HG03460 (cell line): ENCODE measurements around the gene PCDHA6.
"Not testable (repeated sequence)": the region's sequence is repeated elsewhere in the genome, so short reads cannot be mapped to it uniquely, and the experiment has no call there.

ENCODE experiments used
- ATAC-seq: cut with Tn5 transposase; IDR thresholded peaks from one replicate; pipeline ENCODE4 v1.9.1; 2021; ENCODE audit not compliant: unreplicated experiment

The PCDHA6 gene

GRCh38 chr5:140857177-140857986, 29.6 kb downstream of the PCDHA6 start:
- ATAC-seq, result no peak

GRCh38 chr5:140857987-140858240, 30.2 kb downstream of the PCDHA6 start:
- ATAC-seq, result no peak

- no peak for ATAC-seq
Measured at GRCh38 chr5:140862441-140863295, 34.9 kb downstream of the PCDHA6 start.

- ATAC-seq, result no peak
Measured at GRCh38 chr5:140868721-140869554, 41.2 kb downstream of the PCDHA6 start, which contains the start of gene PCDHA11. Gene PCDHA11, plus strand, starts transcription at chr5:140868957. Its CDS starts 147 bp downstream, at chr5:140869104.

GRCh38 chr5:140869555-140869886, 41.8 kb downstream of the PCDHA6 start:
- no peak for ATAC-seq

GRCh38 chr5:140870221-140871201, 42.8 kb downstream of the PCDHA6 start:
- no peak for ATAC-seq

- no peak for ATAC-seq
Measured at GRCh38 chr5:140875085-140876065, 47.6 kb downstream of the PCDHA6 start, which contains the start of gene PCDHA12. Gene PCDHA12, plus strand, starts transcription at chr5:140875308. Its CDS starts 165 bp downstream, at chr5:140875473.

- not testable (repeated sequence) for ATAC-seq
Measured at GRCh38 chr5:140876541-140877261, 48.9 kb downstream of the PCDHA6 start.

GRCh38 chr5:140877262-140877581, 49.5 kb downstream of the PCDHA6 start:
- ATAC-seq, result no peak
